ENCODE data around the gene PDLIM5. TPM values are rescaled to one million over a fixed set of nuclear protein-coding genes. Genes with fewer than 3 reads are reported as not detected.
"Not testable (repeated sequence)": the region's sequence is repeated elsewhere in the genome, so short reads cannot be mapped to it uniquely, and the experiment has no call there.

PDLIM5 gene
- total and polyA plus RNA-seq, 7 donors: 215 to 840 (median 480) TPM

GRCh38 chr4:94470132-94470531 is 18.4 kb downstream of the PDLIM5 start:
- intact Hi-C loops (cut with DNase I): no loop called here
- no peak overlapping the region for H3K4me3 ChIP-seq
- peaks cover 80% of the 10 kb centered on the region for H3K4me1 ChIP-seq
- no peaks in the 10 kb centered on the region for H3K27me3 ChIP-seq (ENCODE audit: insufficient read depth in 3 of 3, low read length in 2 of 3)
- no peaks in the 10 kb centered on the region for H3K9me3 ChIP-seq
- no peaks in the 10 kb centered on the region for H3K36me3 ChIP-seq (ENCODE audit: insufficient read depth in 1 of 2, low read depth in 1 of 2)
- DNase-seq: no peak
- WGBS, 3 donors: 57 to 77% (median 74%) methylated on average over 4 of the region's 4 CpGs
- H3K27ac ChIP-seq: peak overlapping the region; percentile 99
- ATAC-seq: no peak
- TF ChIP-seq CTCF (IDR thresholded peaks at IDR 0.05): no peak

- Histone ChIP-seq H3K4me1 (peaks cover 84% of the 10 kb centered on the region), H3K27ac (peak overlapping the region; percentile 99)
- ATAC-seq; H3K36me3 ChIP-seq (ENCODE audit: insufficient read depth in 1 of 2, low read depth in 1 of 2); H3K27me3 ChIP-seq (ENCODE audit: insufficient read depth in 3 of 3, low read length in 2 of 3); H3K4me3 ChIP-seq; DNase-seq; intact Hi-C loops (cut with DNase I); H3K9me3 ChIP-seq: not testable (repeated sequence)
- 82 to 95% (median 92%) methylated on average over 4 of the region's 4 CpGs for WGBS, 3 donors
These were observed 19.0 kb downstream of the PDLIM5 start for GRCh38 chr4:94470782-94471181.

- Histone ChIP-seq H3K4me3 (no peak overlapping the region), H3K4me1 (peaks cover 84% of the 10 kb centered on the region), H3K36me3 (ENCODE audit: insufficient read depth in 1 of 2, low read depth in 1 of 2) (no peaks in the 10 kb centered on the region), H3K27ac (peak overlapping the region; percentile 99), H3K9me3 (no peaks in the 10 kb centered on the region), H3K27me3 (ENCODE audit: insufficient read depth in 3 of 3, low read length in 2 of 3) (no peaks in the 10 kb centered on the region)
- TF ChIP-seq CTCF (IDR thresholded peaks at IDR 0.05): no peak
- ATAC-seq: peak; percentile 37 to 52 (median 46)
- no peak for DNase-seq
- WGBS, 3 donors: 54 to 58% (median 58%) methylated on average over 5 of the region's 5 CpGs
- intact Hi-C loops (cut with DNase I): no loop called here
These were observed 20.5 kb downstream of the PDLIM5 start for GRCh38 chr4:94472056-94472826.

- Histone ChIP-seq H3K9me3 (no peaks in the 10 kb centered on the region), H3K36me3 (ENCODE audit: insufficient read depth in 1 of 2, low read depth in 1 of 2) (no peaks in the 10 kb centered on the region), H3K27ac (peak overlapping the region; percentile 99), H3K27me3 (ENCODE audit: insufficient read depth in 3 of 3, low read length in 2 of 3) (no peaks in the 10 kb centered on the region), H3K4me1 (peaks cover 77% of the 10 kb centered on the region), H3K4me3 (no peak overlapping the region)
- no peak for TF ChIP-seq CTCF (IDR thresholded peaks at IDR 0.05)
- intact Hi-C loops (cut with DNase I): no loop called here
- ATAC-seq (no peak), DNase-seq (no peak)
- 82 to 96% (median 84%) methylated on average over 2 of the region's 2 CpGs for WGBS, 3 donors
These were observed 23.3 kb downstream of the PDLIM5 start for GRCh38 chr4:94475050-94475449.

- H3K27me3 ChIP-seq (ENCODE audit: insufficient read depth in 3 of 3, low read length in 2 of 3): no peaks in the 10 kb centered on the region
- TF ChIP-seq CTCF (IDR thresholded peaks at IDR 0.05): no peak
- no peaks in the 10 kb centered on the region for H3K9me3 ChIP-seq
- H3K36me3 ChIP-seq (ENCODE audit: insufficient read depth in 1 of 2, low read depth in 1 of 2): no peaks in the 10 kb centered on the region
- H3K4me1 ChIP-seq: peaks cover 85% of the 10 kb centered on the region
- no peak for DNase-seq
- H3K27ac ChIP-seq: peak overlapping the region; percentile 84
- no peak overlapping the region for H3K4me3 ChIP-seq
- WGBS, 3 donors: 55 to 66% (median 56%) methylated on average over 2 of the region's 2 CpGs
- ATAC-seq: no peak
- intact Hi-C loops (cut with DNase I): no loop called here
These were observed 24.1 kb downstream of the PDLIM5 start for GRCh38 chr4:94475794-94476193.
